SK-N-SH (cell line): ENCODE data around the gene ARHGDIB. TPM values are rescaled to one million over a fixed set of nuclear protein-coding genes. Genes with fewer than 3 reads are reported as not detected.

Source experiments
- CTCF ChIA-PET: fragments of 300-600, 350-600 bp; formaldehyde crosslinking; extraction: SDS; loops from one replicate; lab custom pipeline; 2021; lab: Yijun Ruan, JAX
- POLR2A ChIA-PET: fragments of 350-600 bp; sonication (Branson Sonifier 250); formaldehyde crosslinking; extraction: SDS; loops from one replicate; lab custom pipeline; 2020; ENCODE audit warnings: antibody characterized with exemption, inconsistent platforms; lab: Yijun Ruan, JAX
- DNase-seq: peaks from one replicate; pipeline ENCODE4 v3.0.0; 2012
- H2AFZ ChIP-seq: fragments of 200-600 bp; sonication (generic); 2 replicates; pipeline ENCODE4 v1.8.1; 2016; ENCODE audit warnings: antibody characterized with exemption, mild to moderate bottlenecking, low read depth
- H3F3A ChIP-seq: fragments of 200-600 bp; sonication (generic); replicated peaks from 2 replicates; pipeline ENCODE3; 2016; ENCODE audit warnings: antibody characterized with exemption, mild to moderate bottlenecking; ENCODE audit not compliant: insufficient read depth
- H3K27ac ChIP-seq, 2 experiments: fragments of 200-500 bp in 1 of 2; fragments of 200-600 bp in 1 of 2; sonication (Bioruptor generic) in 1 of 2; sonication (generic), shearing (Covaris generic) in 1 of 2; 2 replicates each; pipeline versions ENCODE4 v1.5.1 to v1.6.1; 2014 to 2016; ENCODE audit warnings: low read depth in 2 of 2, inconsistent platforms in 1 of 2, low read length in 1 of 2, mild to moderate bottlenecking in 1 of 2, mixed read lengths in 1 of 2
- H3K27me3 ChIP-seq: fragments of 200-600 bp; sonication (generic), shearing (Covaris generic); 2 replicates; pipeline ENCODE4 v1.6.1; 2016; ENCODE audit warnings: mixed run types; ENCODE audit not compliant: insufficient read depth
- H3K36me3 ChIP-seq, 2 experiments: fragments of 200-500 bp in 1 of 2; fragments of 200-600 bp in 1 of 2; sonication (Bioruptor generic) in 1 of 2; sonication (generic) in 1 of 2; replicated peaks in 1 of 2; 2 replicates each; pipeline versions ENCODE3 to v1.5.1; 2014 to 2016; ENCODE audit warnings: low read length in 1 of 2, mild to moderate bottlenecking in 1 of 2; ENCODE audit not compliant: insufficient read depth in 2 of 2, control insufficient read depth in 1 of 2
- H3K4me1 ChIP-seq, 2 experiments: fragments of 200-500 bp in 1 of 2; fragments of 200-600 bp in 1 of 2; sonication (Bioruptor generic) in 1 of 2; sonication (generic), shearing (Covaris generic) in 1 of 2; 2 replicates each; pipeline versions ENCODE4 v1.5.1 to v1.6.1; 2014 to 2016; ENCODE audit warnings: low read depth in 1 of 2, low read length in 1 of 2, mixed run types in 1 of 2; ENCODE audit not compliant: insufficient read depth in 2 of 2, control insufficient read depth in 1 of 2
- H3K4me2 ChIP-seq: fragments of 200-600 bp; sonication (generic), shearing (Covaris generic); 2 replicates; pipeline ENCODE4 v1.6.1; 2017; ENCODE audit warnings: mixed run types
- H3K4me3 ChIP-seq, 2 experiments: fragments of 200-500 bp in 1 of 2; fragments of 200-600 bp in 1 of 2; sonication (Bioruptor generic) in 1 of 2; sonication (generic), shearing (Covaris generic) in 1 of 2; 2 replicates each; pipeline versions ENCODE4 v1.5.1 to v1.8.1; 2014 to 2016; ENCODE audit warnings: low read depth in 2 of 2, inconsistent platforms in 1 of 2, low read length in 1 of 2, mild to moderate bottlenecking in 1 of 2, mixed read lengths in 1 of 2, moderate library complexity in 1 of 2
- H3K79me2 ChIP-seq: fragments of 200-600 bp; sonication (generic); 2 replicates; pipeline ENCODE4 v1.8.1; 2017; ENCODE audit warnings: mild to moderate bottlenecking; ENCODE audit not compliant: insufficient read depth
- H3K9ac ChIP-seq: fragments of 200-600 bp; sonication (generic); 2 replicates; pipeline ENCODE4 v1.6.1; 2017; ENCODE audit warnings: mixed run types
- H3K9me2 ChIP-seq: fragments of 200-600 bp; sonication (generic); 2 replicates; pipeline ENCODE4 v1.6.1; 2017; ENCODE audit warnings: mixed run types
- H3K9me3 ChIP-seq: fragments of 200-600 bp; sonication (generic); 2 replicates; pipeline ENCODE4 v1.6.1; 2017; ENCODE audit warnings: mixed run types, mild to moderate bottlenecking, moderate library complexity
- H4K20me1 ChIP-seq: fragments of 200-600 bp; sonication (generic); 2 replicates; pipeline ENCODE4 v1.6.1; 2017; ENCODE audit warnings: mild to moderate bottlenecking, mixed run types; ENCODE audit not compliant: insufficient read depth
- CHD2 ChIP-seq: fragments of 150-350 bp; IDR thresholded peaks from 2 replicates; pipeline ENCODE4 v1.6.1; 2018; ENCODE audit warnings: low read length; ENCODE audit not compliant: partially characterized antibody
- ELF1 ChIP-seq: IDR thresholded peaks from 2 replicates; pipeline ENCODE4 v1.4.0; 2012
- FOXJ3 ChIP-seq: sonication (generic); formaldehyde crosslinking; IDR thresholded peaks from 2 replicates; pipeline ENCODE4 v1.5.1; 2020; ENCODE audit warnings: mild to moderate bottlenecking, missing genetic modification reagents
- FOXM1 ChIP-seq: IDR thresholded peaks from 2 replicates; pipeline ENCODE4 v1.4.0; 2012; ENCODE audit warnings: low read depth, mild to moderate bottlenecking
- GABPA ChIP-seq: IDR thresholded peaks from 2 replicates; pipeline ENCODE4 v1.4.0; 2012; ENCODE audit warnings: low read depth, mild to moderate bottlenecking
- MXI1 ChIP-seq: IDR thresholded peaks from 2 replicates; pipeline ENCODE4 v1.6.1; 2012; ENCODE audit warnings: mild to moderate bottlenecking, low read depth, low read length, improper control_type of control experiment
- NFIC ChIP-seq: IDR thresholded peaks from 2 replicates; pipeline ENCODE4 v1.4.0; 2012; ENCODE audit warnings: borderline replicate concordance
- RAD21 ChIP-seq: IDR thresholded peaks from 2 replicates; pipeline ENCODE4 v1.6.1; 2012; ENCODE audit warnings: mild to moderate bottlenecking, low read length
- REST ChIP-seq: IDR thresholded peaks from 2 replicates; pipeline ENCODE4 v1.6.1; 2012; ENCODE audit warnings: mild to moderate bottlenecking, low read depth, low read length, moderate library complexity
- SMC3 ChIP-seq: IDR thresholded peaks from 2 replicates; pipeline ENCODE4 v1.6.1; 2012; ENCODE audit warnings: low read depth, low read length, improper control_type of control experiment
- WGBS: methylation state at CpG from one replicate; pipeline ENCODE4 v1.1.6; 2017; ENCODE audit warnings: low lambda C conversion rate; 5-methylcytosine and 5-hydroxymethylcytosine counted together
- polyA plus RNA-seq, 3 experiments: library from polyadenylated mRNA; depleted of rRNA; stranded (reverse); fragments of >200 nt; gene quantifications; 2 replicates each; pipeline ENCODE4 v1.2.3, GENCODE V29; 2012

ARHGDIB gene
- polyA plus RNA-seq, 1 of the 3 experiments (the other 2 are of a cell fraction) = 362 TPM

- TF ChIP-seq RAD21 (no peak), FOXM1 (no peak), NFIC (no peak)
Observed at GRCh38 chr12:14923944-14924343, 37.5 kb downstream of the ARHGDIB start (continued).

- Histone ChIP-seq H3K9me2 (no peaks in the 10 kb centered on the region), H3F3A (no peaks in the 10 kb centered on the region), H3K9ac (no peak overlapping the region), H3K27me3 (no peaks in the 10 kb centered on the region), H3K4me1 (no peaks in the 10 kb centered on the region; a peak in 1 of 4 replicates), H3K4me2 (no peak overlapping the region), H2AFZ (no peak overlapping the region), H3K27ac (no peak overlapping the region), H3K9me3 (no peaks in the 10 kb centered on the region), H4K20me1 (no peaks in the 10 kb centered on the region), H3K36me3 (no peaks in the 10 kb centered on the region), H3K4me3 (no peak overlapping the region), H3K79me2 (no peaks in the 10 kb centered on the region)
- no peak for DNase-seq
- WGBS = 80% methylated on average over 2 of the region's 2 CpGs
- no peak for TF ChIP-seq SMC3
- TF ChIP-seq GABPA = no peak
- no peak for TF ChIP-seq ELF1
- no peak for TF ChIP-seq MXI1
- TF ChIP-seq REST = no peak
- POLR2A ChIA-PET = no interaction called here
- CTCF ChIA-PET = interaction anchor here (0.8 kb wide), 2 partner anchors 74 to 75 kb away, joined by 3 to 4 read pairs; no protein-coding TSS in a partner anchor
Observed at GRCh38 chr12:14921218-14921617, 40.2 kb downstream of the ARHGDIB start.

GRCh38 chr12:14920475-14921126, 40.8 kb downstream of the ARHGDIB start:
- H3K4me2 ChIP-seq = no peak overlapping the region
- WGBS = 42% methylated on average over 7 of the region's 7 CpGs
- H3K9me3 ChIP-seq = no peaks in the 10 kb centered on the region
- CTCF ChIA-PET = interaction anchor here (0.8 kb wide), 2 partner anchors 74 to 75 kb away, joined by 3 to 4 read pairs; no protein-coding TSS in a partner anchor
- H2AFZ ChIP-seq = no peak overlapping the region
- H3K9me2 ChIP-seq = no peaks in the 10 kb centered on the region
- no peaks in the 10 kb centered on the region for H3K36me3 ChIP-seq
- no peak overlapping the region for H3K4me3 ChIP-seq
- H3F3A ChIP-seq = no peaks in the 10 kb centered on the region
- H3K9ac ChIP-seq = no peak overlapping the region
- DNase-seq = no peak
- POLR2A ChIA-PET = no interaction called here
- no peak overlapping the region for H3K27ac ChIP-seq
- no peak for TF ChIP-seq CHD2
- TF ChIP-seq SMC3 = no peak
- TF ChIP-seq FOXM1 = no peak
- no peak for TF ChIP-seq FOXJ3
- TF ChIP-seq, all 33 proteins: peak for 0
- Histone ChIP-seq H3K79me2 (no peaks in the 10 kb centered on the region), H3K27me3 (no peaks in the 10 kb centered on the region), H4K20me1 (no peaks in the 10 kb centered on the region), H3K4me1 (no peaks in the 10 kb centered on the region)
